Sigmoid colon (tissue), 4 donors: ENCODE measurements around the gene KCTD16.

ENCODE experiments used
- CTCF ChIP-seq, 4 experiments: fragments of 450-650 bp in 3 of 4; fragments of 200-600 bp in 1 of 4; IDR thresholded peaks; one replicate each; pipeline ENCODE4 v1.5.1; 2016 to 2019; ENCODE audit warnings: antibody characterized with exemption in 4 of 4, mild to moderate bottlenecking in 3 of 4, moderate library complexity in 2 of 4
- POLR2A ChIP-seq, 2 donors: fragments of 450-650 bp; IDR thresholded peaks; one replicate each; pipeline ENCODE4 v1.6.1; 2016; ENCODE audit warnings: antibody characterized with exemption in 2 of 2, mild to moderate bottlenecking in 2 of 2, moderate library complexity in 2 of 2
- POLR2AphosphoS5 ChIP-seq, 4 donors: sonication (generic); formaldehyde crosslinking; IDR thresholded peaks; one replicate each; pipeline ENCODE4 v1.6.1; 2017; ENCODE audit warnings: antibody characterized with exemption in 4 of 4

GRCh38 chr5:144292029-144292428 lies 121.4 kb downstream of the KCTD16 start:
- TF ChIP-seq POLR2A (IDR thresholded peaks at IDR 0.05) (no peak), CTCF (IDR thresholded peaks at IDR 0.05) (no peak), POLR2AphosphoS5 (IDR thresholded peaks at IDR 0.05) (no peak)
